Endothelial cell of umbilical vein (primary cell): ENCODE measurements around the gene FAM78A. TPM values are rescaled to one million over a fixed set of nuclear protein-coding genes. Genes with fewer than 3 reads are reported as not detected.

ENCODE experiments used
- BruUV-seq: library from RNA; stranded (reverse); fragments of 400-500 nt; replicated peaks from 2 replicates; lab custom pipeline; 2021; lab: Mats Ljungman, UMichigan
- CTCF ChIA-PET: fragments of 300-600, 350-600 bp; sonication (Branson Sonifier 250); formaldehyde crosslinking; loops from one replicate; lab custom pipeline; 2021; ENCODE audit warnings: antibody characterized with exemption, inconsistent platforms; lab: Charles Lee
- POLR2A ChIA-PET: fragments of 300-600, 350-600 bp; sonication (Branson Sonifier 250); formaldehyde crosslinking; loops from one replicate; lab custom pipeline; 2021; ENCODE audit warnings: antibody characterized with exemption, inconsistent platforms; lab: Charles Lee
- DNase-seq: peaks from one replicate; pipeline ENCODE4 v3.0.0-alpha.2; 2011; ENCODE audit warnings: low read depth, low spot score
- FAIRE-seq: peaks from 2 replicates; lab custom pipeline; 2011; peaks lifted over from hg19 to GRCh38; lab: Jason Lieb, UNC
- H2AFZ ChIP-seq: 2 replicates; pipeline ENCODE4 v1.6.0; 2012; ENCODE audit warnings: low read depth, low read length, control low read depth, inconsistent platforms
- H3K27ac ChIP-seq: 2 replicates; pipeline ENCODE4 v1.5.1; 2011; ENCODE audit warnings: low read depth, mild to moderate bottlenecking, control low read depth, low read length, moderate library complexity; ENCODE audit not compliant: insufficient read depth
- H3K27me3 ChIP-seq, 2 experiments: 2 replicates each; pipeline versions ENCODE4 v1.6.0 to v1.6.1; 2011; ENCODE audit warnings: low read length in 2 of 2, mixed read lengths in 1 of 2; ENCODE audit not compliant: control insufficient read depth in 2 of 2, insufficient read depth in 2 of 2
- H3K36me3 ChIP-seq, 2 experiments: 2 replicates in 1 of 2; 3 replicates in 1 of 2; pipeline ENCODE4 v1.5.1; 2011; ENCODE audit warnings: low read length in 2 of 2, mild to moderate bottlenecking in 1 of 2, moderate library complexity in 1 of 2; ENCODE audit not compliant: control insufficient read depth in 2 of 2, insufficient read depth in 2 of 2; ENCODE audit errors: extremely low read depth in 1 of 2
- H3K4me1 ChIP-seq: 3 replicates; pipeline ENCODE4 v1.5.1; 2011; ENCODE audit warnings: mild to moderate bottlenecking, low read length; ENCODE audit not compliant: control insufficient read depth, insufficient read depth; ENCODE audit errors: extremely low read depth
- H3K4me2 ChIP-seq: 2 replicates; pipeline ENCODE4 v1.6.1; 2011; ENCODE audit warnings: low read length, control low read depth, mixed read lengths; ENCODE audit not compliant: insufficient read depth
- H3K4me3 ChIP-seq, 3 experiments: fragments of 200-600 bp in 1 of 3; sonication (generic), shearing (Covaris generic) in 1 of 3; replicated peaks in 1 of 3; 2 replicates each; pipeline ENCODE4 v1.5.1; 2011 to 2016; ENCODE audit warnings: control low read depth in 3 of 3, low read length in 3 of 3, mild to moderate bottlenecking in 2 of 3, inconsistent platforms in 1 of 3, low read depth in 1 of 3, moderate library complexity in 1 of 3; ENCODE audit not compliant: insufficient read depth in 1 of 3
- H3K79me2 ChIP-seq: 2 replicates; pipeline ENCODE4 v1.6.0; 2012; ENCODE audit warnings: low read length, inconsistent platforms; ENCODE audit not compliant: control insufficient read depth, insufficient read depth
- H3K9ac ChIP-seq: replicated peaks from 2 replicates; pipeline ENCODE3; 2011; ENCODE audit warnings: low read length, control low read depth; ENCODE audit not compliant: insufficient read depth; ENCODE audit errors: extremely low read depth
- H3K9me1 ChIP-seq: replicated peaks from 3 replicates; pipeline ENCODE4 v1.6.0; 2011; ENCODE audit warnings: mild to moderate bottlenecking, low read length; ENCODE audit not compliant: control insufficient read depth, insufficient read depth; ENCODE audit errors: extremely low read depth
- H3K9me3 ChIP-seq: replicated peaks from 2 replicates; pipeline ENCODE4 v1.5.1; 2012; ENCODE audit warnings: low read length, inconsistent platforms; ENCODE audit not compliant: control insufficient read depth, insufficient read depth
- H4K20me1 ChIP-seq: replicated peaks from 2 replicates; pipeline ENCODE3; 2011; ENCODE audit warnings: mild to moderate bottlenecking, low read length; ENCODE audit not compliant: control insufficient read depth, insufficient read depth; ENCODE audit errors: extremely low read depth
- EZH2 ChIP-seq: IDR thresholded peaks from 2 replicates; pipeline ENCODE4 v1.6.1; 2012; ENCODE audit warnings: borderline replicate concordance, low read depth, mild to moderate bottlenecking, moderate library complexity, low read length, inconsistent platforms; ENCODE audit not compliant: severe bottlenecking
- FOS ChIP-seq: IDR thresholded peaks from 2 replicates; pipeline ENCODE4 v1.6.1; 2011; ENCODE audit warnings: mild to moderate bottlenecking, low read length, moderate library complexity, borderline replicate concordance; ENCODE audit not compliant: insufficient read depth
- GATA2 ChIP-seq: IDR thresholded peaks from 2 replicates; pipeline ENCODE4 v1.7.0; 2011; ENCODE audit warnings: low read depth, mild to moderate bottlenecking, moderate library complexity, mixed read lengths, low read length; ENCODE audit not compliant: insufficient read length, insufficient read depth
- JUN ChIP-seq: IDR thresholded peaks from 2 replicates; pipeline ENCODE4 v1.6.1; 2011; ENCODE audit warnings: borderline replicate concordance, low read depth; ENCODE audit not compliant: insufficient read length, insufficient read depth
- MYC ChIP-seq: IDR thresholded peaks from one replicate; pipeline ENCODE4 v1.6.1; 2011; ENCODE audit warnings: mild to moderate bottlenecking, low read depth, low read length
- POLR2A ChIP-seq: IDR thresholded peaks from 2 replicates; pipeline ENCODE4 v1.6.1; 2012; ENCODE audit warnings: low read depth, mild to moderate bottlenecking, control low read depth, low read length
- POLR2AphosphoS5 ChIP-seq: IDR thresholded peaks from 2 replicates; pipeline ENCODE4 v1.6.1; 2012; ENCODE audit warnings: low read depth, mild to moderate bottlenecking, control low read depth, low read length, moderate library complexity; ENCODE audit not compliant: insufficient read depth
- dilution Hi-C: fragments of 300-500 bp; cut with MboI; formaldehyde crosslinking; loops from one replicate; pipeline ENCODE4 v1.15.0; 2019; ENCODE audit warnings: low sequenced_read_pairs; ENCODE audit not compliant: extremely low pct_ligation_motif_present
- intact Hi-C: fragments of 100-400 bp; cut with micrococcal nuclease; formaldehyde crosslinking; loops from one replicate; pipeline ENCODE4 v1.10.0; 2022
- polyA plus RNA-seq, 4 experiments: library from polyadenylated mRNA; depleted of rRNA in 3 of 4; stranded (reverse) in 3 of 4; unstranded in 1 of 4; fragments of >200 nt; gene quantifications; 2 replicates each; pipeline versions ENCODE4 v1.2.1 to v1.2.3, GENCODE V29; 2011 to 2012; ENCODE audit warnings: missing spikeins in 1 of 4
- total RNA-seq: library from RNA; stranded (reverse); gene quantifications from 2 replicates; pipeline ENCODE4 v1.2.3, GENCODE V29; 2021
- TF ChIP-seq, protein P1 (sequence below): IDR thresholded peaks from 2 replicates; pipeline ENCODE4 v1.6.1; 2011; ENCODE audit not compliant: insufficient read depth, insufficient read length
- TF ChIP-seq, protein P2 (sequence below), 2 donors: IDR thresholded peaks; 1 replicate in 1 of 2; 2 replicates in 1 of 2; pipeline ENCODE4 v1.5.1; 2011; ENCODE audit warnings: low read length in 2 of 2, mild to moderate bottlenecking in 2 of 2, moderate library complexity in 2 of 2, control low read depth in 1 of 2, inconsistent platforms in 1 of 2, low read depth in 1 of 2; ENCODE audit not compliant: insufficient read depth in 1 of 2; ENCODE audit errors: extremely low read depth in 1 of 2

FAM78A gene
- total and polyA plus RNA-seq, 2 donors (not counting 3 experiments of a cell fraction or from before 2014, with no cell fraction given), result 34.0 to 37.4 TPM

DNA sequence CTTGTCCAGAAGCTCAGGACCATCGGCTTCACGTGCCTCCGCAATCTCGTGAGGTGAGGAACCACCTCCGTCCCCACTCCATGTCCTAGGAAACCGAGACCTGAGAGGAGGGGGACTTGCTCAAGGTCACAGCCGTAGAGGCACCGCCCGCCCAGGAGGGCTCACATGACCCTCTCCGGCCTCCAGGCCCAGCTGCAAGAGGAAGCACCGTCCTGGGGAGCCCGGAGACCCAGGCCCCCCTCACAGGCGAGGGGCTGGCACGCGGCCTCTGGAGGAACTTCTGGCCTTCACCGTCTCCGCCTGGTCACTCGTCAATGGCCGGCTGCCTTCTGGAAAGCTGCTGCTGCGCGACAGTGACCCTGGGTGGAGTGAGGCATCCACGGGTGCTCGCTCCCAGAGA lies 24.2 kb downstream of the FAM78A start:
- Histone ChIP-seq H3K36me3 (no peaks in the 10 kb centered on the region), H3K79me2 (no peaks in the 10 kb centered on the region), H3K9ac (no peak overlapping the region), H3K4me1 (peaks cover 7% of the 10 kb centered on the region), H3K4me3 (no peak overlapping the region), H3K27me3 (no peaks in the 10 kb centered on the region), H3K4me2 (no peak overlapping the region), H3K27ac (no peak overlapping the region), H3K9me3 (no peaks in the 10 kb centered on the region), H3K9me1 (no peaks in the 10 kb centered on the region), H4K20me1 (no peaks in the 10 kb centered on the region), H2AFZ (no peak overlapping the region)
- DNase-seq, result no peak
- dilution Hi-C loops (no loop called here), intact Hi-C loops (no loop called here)
- no peak for TF ChIP-seq POLR2A
- TF ChIP-seq MYC, result no peak
- TF ChIP-seq, protein P1, sequence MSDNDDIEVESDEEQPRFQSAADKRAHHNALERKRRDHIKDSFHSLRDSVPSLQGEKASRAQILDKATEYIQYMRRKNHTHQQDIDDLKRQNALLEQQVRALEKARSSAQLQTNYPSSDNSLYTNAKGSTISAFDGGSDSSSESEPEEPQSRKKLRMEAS, result no peak
- TF ChIP-seq EZH2, result no peak
- no peak for TF ChIP-seq FOS
- TF ChIP-seq JUN, result no peak
- no peak for TF ChIP-seq GATA2
- TF ChIP-seq, protein P2, sequence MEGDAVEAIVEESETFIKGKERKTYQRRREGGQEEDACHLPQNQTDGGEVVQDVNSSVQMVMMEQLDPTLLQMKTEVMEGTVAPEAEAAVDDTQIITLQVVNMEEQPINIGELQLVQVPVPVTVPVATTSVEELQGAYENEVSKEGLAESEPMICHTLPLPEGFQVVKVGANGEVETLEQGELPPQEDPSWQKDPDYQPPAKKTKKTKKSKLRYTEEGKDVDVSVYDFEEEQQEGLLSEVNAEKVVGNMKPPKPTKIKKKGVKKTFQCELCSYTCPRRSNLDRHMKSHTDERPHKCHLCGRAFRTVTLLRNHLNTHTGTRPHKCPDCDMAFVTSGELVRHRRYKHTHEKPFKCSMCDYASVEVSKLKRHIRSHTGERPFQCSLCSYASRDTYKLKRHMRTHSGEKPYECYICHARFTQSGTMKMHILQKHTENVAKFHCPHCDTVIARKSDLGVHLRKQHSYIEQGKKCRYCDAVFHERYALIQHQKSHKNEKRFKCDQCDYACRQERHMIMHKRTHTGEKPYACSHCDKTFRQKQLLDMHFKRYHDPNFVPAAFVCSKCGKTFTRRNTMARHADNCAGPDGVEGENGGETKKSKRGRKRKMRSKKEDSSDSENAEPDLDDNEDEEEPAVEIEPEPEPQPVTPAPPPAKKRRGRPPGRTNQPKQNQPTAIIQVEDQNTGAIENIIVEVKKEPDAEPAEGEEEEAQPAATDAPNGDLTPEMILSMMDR (IDR thresholded peaks at IDR 0.05; ENCODE audit: extremely low read depth in 1 of 2, insufficient read depth in 1 of 2, low read depth in 1 of 2, low read length in 2 of 2), result no peak
- TF ChIP-seq POLR2AphosphoS5, result no peak
- POLR2A ChIA-PET, result no interaction called here
- BruUV-seq, result no TSS peak
- FAIRE-seq, result no peak
- CTCF ChIA-PET, result interaction anchor here (1.1 kb wide), 1 partner anchor 85 kb away, joined by 3 read pairs; no protein-coding TSS in a partner anchor
